MCF 10A (cell line): ENCODE measurements around the gene NME9. TPM values are rescaled to one million over a fixed set of nuclear protein-coding genes. Genes with fewer than 3 reads are reported as not detected.

Source experiments
- BruUV-seq: library from RNA; stranded (reverse); fragments of 400-500 nt; replicated peaks from 2 replicates; lab custom pipeline; 2021; lab: Mats Ljungman, UMichigan
- CTCF ChIA-PET: fragments of 300-600 bp; sonication (Branson Sonifier 250); formaldehyde crosslinking; extraction: SDS; loops from one replicate; lab custom pipeline; 2021; ENCODE audit warnings: antibody characterized with exemption, inconsistent platforms; lab: Yijun Ruan, JAX
- POLR2A ChIA-PET: fragments of 300-600, 350-650 bp; sonication (Branson Sonifier 250); formaldehyde crosslinking; extraction: SDS; loops from one replicate; lab custom pipeline; 2020; ENCODE audit warnings: antibody characterized with exemption, inconsistent platforms; lab: Yijun Ruan, JAX
- DNase-seq: peaks from one replicate; pipeline ENCODE4 v3.0.0-alpha.2; 2018; ENCODE audit not compliant: unreplicated experiment
- H3K27ac Mint-ChIP-seq: one replicate; pipeline ENCODE4 v1.8.0; 2022; ENCODE audit warnings: mild to moderate bottlenecking, low read depth, mixed read lengths; ENCODE audit not compliant: unreplicated experiment
- H3K27me3 Mint-ChIP-seq: one replicate; pipeline ENCODE4 v1.8.0; 2022; ENCODE audit warnings: mixed read lengths; ENCODE audit not compliant: insufficient read depth, unreplicated experiment
- H3K36me3 Mint-ChIP-seq: one replicate; pipeline ENCODE4 v1.8.0; 2022; ENCODE audit warnings: mild to moderate bottlenecking, moderate library complexity, mixed read lengths; ENCODE audit not compliant: insufficient read depth, unreplicated experiment
- H3K4me1 Mint-ChIP-seq: one replicate; pipeline ENCODE4 v1.8.0; 2022; ENCODE audit warnings: mixed read lengths; ENCODE audit not compliant: insufficient read depth, unreplicated experiment
- H3K4me3 Mint-ChIP-seq: one replicate; pipeline ENCODE4 v1.8.0; 2022; ENCODE audit warnings: mild to moderate bottlenecking, moderate library complexity, mixed read lengths; ENCODE audit not compliant: unreplicated experiment
- H3K9me3 Mint-ChIP-seq: one replicate; pipeline ENCODE4 v1.8.0; 2022; ENCODE audit warnings: mixed read lengths; ENCODE audit not compliant: unreplicated experiment
- CTCF ChIP-seq: fragments of 200-600 bp; IDR thresholded peaks from one replicate; pipeline ENCODE4 v1.8.0; 2022; ENCODE audit warnings: antibody characterized with exemption, mild to moderate bottlenecking; ENCODE audit not compliant: unreplicated experiment
- intact Hi-C: fragments of 100-400 bp; cut with micrococcal nuclease; formaldehyde crosslinking; loops from 2 replicates; pipeline ENCODE4 v1.14.1; 2022
- total RNA-seq: library from RNA; stranded (reverse); gene quantifications from 2 replicates; pipeline ENCODE4 v1.2.3, GENCODE V29; 2022

The NME9 gene
- total RNA-seq, 1 experiment from 2014 or later = not detected

GRCh38 chr3:138310494-138310893 lies 19.2 kb downstream of the NME9 start:
- Mint-ChIP-seq H3K27ac (no peak overlapping the region), H3K27me3 (peaks cover 25% of the 10 kb centered on the region), H3K4me3 (no peak overlapping the region), H3K9me3 (peaks cover 26% of the 10 kb centered on the region), H3K4me1 (peaks cover 4% of the 10 kb centered on the region), H3K36me3 (no peaks in the 10 kb centered on the region)
- no peak for DNase-seq
- POLR2A ChIA-PET = no interaction called here
- TF ChIP-seq CTCF = no peak
- intact Hi-C loops = no loop called here
- CTCF ChIA-PET = no interaction called here
- BruUV-seq = no TSS peak

- ChIA-PET CTCF (interaction anchor here (0.6 to 1.3 kb wide), 7 partner anchors 12 to 604 kb away, joined by 3 to 5 read pairs (median 4); no protein-coding TSS in a partner anchor), POLR2A (interaction anchor here (0.6 kb wide), 1 partner anchor 501 kb away, joined by 4 read pairs; no protein-coding TSS in a partner anchor)
- no TSS peak for BruUV-seq
- Mint-ChIP-seq H3K27ac (no peak overlapping the region), H3K4me3 (no peak overlapping the region), H3K4me1 (no peaks in the 10 kb centered on the region), H3K9me3 (peaks cover 26% of the 10 kb centered on the region), H3K27me3 (peaks cover 25% of the 10 kb centered on the region), H3K36me3 (no peaks in the 10 kb centered on the region)
- no peak for TF ChIP-seq CTCF
- intact Hi-C loops = no loop called here
- no peak for DNase-seq
Observed at GRCh38 chr3:138308783-138309182, 20.9 kb downstream of the NME9 start.

GRCh38 chr3:138307899-138308298 lies 21.8 kb downstream of the NME9 start:
- no TSS peak for BruUV-seq
- peaks cover 25% of the 10 kb centered on the region for H3K27me3 Mint-ChIP-seq
- CTCF ChIA-PET = interaction anchor here (1.3 kb wide), 1 partner anchor 20 kb away, joined by 4 read pairs; no protein-coding TSS in a partner anchor
- H3K4me1 Mint-ChIP-seq = no peaks in the 10 kb centered on the region
- H3K4me3 Mint-ChIP-seq = no peak overlapping the region
- no peaks in the 10 kb centered on the region for H3K36me3 Mint-ChIP-seq
- H3K27ac Mint-ChIP-seq = no peak overlapping the region
- TF ChIP-seq CTCF = no peak
- H3K9me3 Mint-ChIP-seq = peaks cover 26% of the 10 kb centered on the region
- no peak for DNase-seq
- POLR2A ChIA-PET = no interaction called here
- intact Hi-C loops = no loop called here

GRCh38 chr3:138303474-138303873 lies 26.2 kb downstream of the NME9 start:
- H3K4me3 Mint-ChIP-seq = no peak overlapping the region
- H3K27ac Mint-ChIP-seq = no peak overlapping the region
- H3K36me3 Mint-ChIP-seq = peaks cover 6% of the 10 kb centered on the region
- POLR2A ChIA-PET = no interaction called here
- intact Hi-C loops = no loop called here
- peaks cover 13% of the 10 kb centered on the region for H3K9me3 Mint-ChIP-seq
- TF ChIP-seq CTCF = no peak
- DNase-seq = no peak
- no TSS peak for BruUV-seq
- no peaks in the 10 kb centered on the region for H3K4me1 Mint-ChIP-seq
- CTCF ChIA-PET = no interaction called here
- H3K27me3 Mint-ChIP-seq = no peaks in the 10 kb centered on the region
